Astrocyte (in vitro differentiated cells and primary cell): ENCODE data around the gene ELAVL3. TPM values are rescaled to one million over a fixed set of nuclear protein-coding genes. Genes with fewer than 3 reads are reported as not detected.
"Not testable (repeated sequence)": the region's sequence is repeated elsewhere in the genome, so short reads cannot be mapped to it uniquely, and the experiment has no call there.

ENCODE experiments used
- DNase-seq: peaks from one replicate; pipeline ENCODE4 v3.0.0-alpha.2; 2010; ENCODE audit warnings: low read depth
- FAIRE-seq: peaks from 2 replicates; lab custom pipeline; 2011; peaks lifted over from hg19 to GRCh38; lab: Jason Lieb, UNC
- H2AFZ ChIP-seq: 2 replicates; pipeline ENCODE4 v1.6.0; 2012; ENCODE audit warnings: low read depth, low read length, inconsistent platforms
- H3K27ac ChIP-seq: 2 replicates; pipeline ENCODE4 v1.5.1; 2011; ENCODE audit warnings: low read depth, low read length, inconsistent platforms
- H3K27me3 ChIP-seq: 2 replicates; pipeline ENCODE4 v1.6.0; 2011; ENCODE audit warnings: low read length, inconsistent platforms; ENCODE audit not compliant: insufficient read depth
- H3K36me3 ChIP-seq: 2 replicates; pipeline ENCODE4 v1.5.1; 2011; ENCODE audit warnings: low read length, inconsistent platforms; ENCODE audit not compliant: insufficient read depth
- H3K4me1 ChIP-seq: 2 replicates; pipeline ENCODE4 v1.5.1; 2011; ENCODE audit warnings: low read length, inconsistent platforms; ENCODE audit not compliant: insufficient read depth
- H3K4me2 ChIP-seq: 2 replicates; pipeline ENCODE4 v1.6.0; 2012; ENCODE audit warnings: low read length, inconsistent platforms
- H3K4me3 ChIP-seq: 2 replicates; pipeline ENCODE4 v1.5.1; 2011; ENCODE audit warnings: low read depth, mild to moderate bottlenecking, low read length, inconsistent platforms; ENCODE audit not compliant: insufficient read depth
- H3K79me2 ChIP-seq: 2 replicates; pipeline ENCODE4 v1.6.0; 2012; ENCODE audit warnings: mild to moderate bottlenecking, low read length, inconsistent platforms; ENCODE audit not compliant: insufficient read depth
- H3K9ac ChIP-seq: 2 replicates; pipeline ENCODE4 v1.6.0; 2012; ENCODE audit warnings: mild to moderate bottlenecking, low read length, inconsistent platforms
- H3K9me3 ChIP-seq: 2 replicates; pipeline ENCODE4 v1.5.1; 2012; ENCODE audit warnings: low read depth, mild to moderate bottlenecking, low read length, inconsistent platforms; ENCODE audit not compliant: insufficient read depth
- H4K20me1 ChIP-seq: 2 replicates; pipeline ENCODE4 v1.6.0; 2012; ENCODE audit warnings: low read length, inconsistent platforms; ENCODE audit not compliant: insufficient read depth
- H3K27ac Mint-ChIP-seq: one replicate; pipeline ENCODE4 v1.8.0; 2021; ENCODE audit warnings: mild to moderate bottlenecking, mixed read lengths; ENCODE audit not compliant: unreplicated experiment
- H3K27me3 Mint-ChIP-seq: one replicate; pipeline ENCODE4 v1.8.0; 2021; ENCODE audit warnings: low read depth, mixed read lengths; ENCODE audit not compliant: unreplicated experiment
- H3K36me3 Mint-ChIP-seq: one replicate; pipeline ENCODE4 v1.8.0; 2021; ENCODE audit warnings: low read depth, mixed read lengths; ENCODE audit not compliant: unreplicated experiment
- H3K4me1 Mint-ChIP-seq: one replicate; pipeline ENCODE4 v1.8.0; 2021; ENCODE audit warnings: low read depth, mixed read lengths; ENCODE audit not compliant: unreplicated experiment
- H3K4me3 Mint-ChIP-seq: one replicate; pipeline ENCODE4 v1.8.0; 2021; ENCODE audit warnings: mild to moderate bottlenecking, moderate library complexity, mixed read lengths; ENCODE audit not compliant: unreplicated experiment
- H3K9me3 Mint-ChIP-seq: one replicate; pipeline ENCODE4 v1.8.0; 2021; ENCODE audit warnings: mild to moderate bottlenecking, mixed read lengths; ENCODE audit not compliant: unreplicated experiment
- EZH2 ChIP-seq: IDR thresholded peaks from 2 replicates; pipeline ENCODE4 v1.6.1; 2012; ENCODE audit warnings: mild to moderate bottlenecking, low read length, inconsistent platforms; ENCODE audit not compliant: insufficient read depth
- total RNA-seq: library from RNA; stranded (reverse); gene quantifications from 2 replicates; pipeline ENCODE4 v1.2.1, GENCODE V29; 2021
- TF ChIP-seq, protein P1 (sequence below): IDR thresholded peaks from 2 replicates; pipeline ENCODE4 v1.5.1; 2011; ENCODE audit warnings: low read depth, mild to moderate bottlenecking, inconsistent platforms, low read length, moderate library complexity; ENCODE audit not compliant: insufficient read depth

The ELAVL3 gene
- total RNA-seq, 1 donor from 2014 or later: not detected

- H3K27ac Mint-ChIP-seq: no peak overlapping the region
- no peaks in the 10 kb centered on the region for H3K36me3 Mint-ChIP-seq
- no peak overlapping the region for H3K4me3 Mint-ChIP-seq
- Histone ChIP-seq H3K9me3 (no peaks in the 10 kb centered on the region), H3K4me2 (no peak overlapping the region), H3K9ac (no peak overlapping the region), H2AFZ (no peak overlapping the region), H3K27me3 (no peaks in the 10 kb centered on the region), H3K27ac (no peak overlapping the region), H3K79me2 (no peaks in the 10 kb centered on the region), H3K4me3 (no peak overlapping the region), H3K36me3 (no peaks in the 10 kb centered on the region), H3K4me1 (no peaks in the 10 kb centered on the region), H4K20me1 (no peaks in the 10 kb centered on the region)
- no peaks in the 10 kb centered on the region for H3K4me1 Mint-ChIP-seq
- peaks cover 18% of the 10 kb centered on the region for H3K27me3 Mint-ChIP-seq
- H3K9me3 Mint-ChIP-seq: peaks cover 3% of the 10 kb centered on the region
- TF ChIP-seq, protein P1, sequence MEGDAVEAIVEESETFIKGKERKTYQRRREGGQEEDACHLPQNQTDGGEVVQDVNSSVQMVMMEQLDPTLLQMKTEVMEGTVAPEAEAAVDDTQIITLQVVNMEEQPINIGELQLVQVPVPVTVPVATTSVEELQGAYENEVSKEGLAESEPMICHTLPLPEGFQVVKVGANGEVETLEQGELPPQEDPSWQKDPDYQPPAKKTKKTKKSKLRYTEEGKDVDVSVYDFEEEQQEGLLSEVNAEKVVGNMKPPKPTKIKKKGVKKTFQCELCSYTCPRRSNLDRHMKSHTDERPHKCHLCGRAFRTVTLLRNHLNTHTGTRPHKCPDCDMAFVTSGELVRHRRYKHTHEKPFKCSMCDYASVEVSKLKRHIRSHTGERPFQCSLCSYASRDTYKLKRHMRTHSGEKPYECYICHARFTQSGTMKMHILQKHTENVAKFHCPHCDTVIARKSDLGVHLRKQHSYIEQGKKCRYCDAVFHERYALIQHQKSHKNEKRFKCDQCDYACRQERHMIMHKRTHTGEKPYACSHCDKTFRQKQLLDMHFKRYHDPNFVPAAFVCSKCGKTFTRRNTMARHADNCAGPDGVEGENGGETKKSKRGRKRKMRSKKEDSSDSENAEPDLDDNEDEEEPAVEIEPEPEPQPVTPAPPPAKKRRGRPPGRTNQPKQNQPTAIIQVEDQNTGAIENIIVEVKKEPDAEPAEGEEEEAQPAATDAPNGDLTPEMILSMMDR: no peak
- no peak for TF ChIP-seq EZH2
- FAIRE-seq (no peak), DNase-seq (no peak)
Observed at GRCh38 chr19:11461453-11461852, 19.4 kb downstream of the ELAVL3 start.

- H3K4me3 Mint-ChIP-seq: no peak overlapping the region
- FAIRE-seq: no peak
Observed at GRCh38 chr19:11460207-11460606, 20.6 kb downstream of the ELAVL3 start.

GRCh38 chr19:11458912-11459311, 21.9 kb downstream of the ELAVL3 start:
- not testable (repeated sequence) for H2AFZ ChIP-seq, H3K27ac Mint-ChIP-seq, H3K9me3 ChIP-seq, H3K4me3 Mint-ChIP-seq, FAIRE-seq, H3K4me3 ChIP-seq, DNase-seq, H3K79me2 ChIP-seq, H4K20me1 ChIP-seq, H3K27ac ChIP-seq, H3K4me1 ChIP-seq, H3K27me3 ChIP-seq, H3K36me3 Mint-ChIP-seq, H3K36me3 ChIP-seq, H3K4me1 Mint-ChIP-seq, H3K9ac ChIP-seq, H3K4me2 ChIP-seq, H3K9me3 Mint-ChIP-seq
- H3K27me3 Mint-ChIP-seq: peaks cover 18% of the 10 kb centered on the region

More at GRCh38 chr19:11460207-11460606, 20.6 kb downstream of the ELAVL3 start:
- Histone ChIP-seq H3K4me2 (no peak overlapping the region), H3K27me3 (no peaks in the 10 kb centered on the region), H2AFZ (no peak overlapping the region), H3K27ac (no peak overlapping the region), H3K36me3 (no peaks in the 10 kb centered on the region), H3K9ac (no peak overlapping the region), H3K4me3 (no peak overlapping the region), H3K79me2 (no peaks in the 10 kb centered on the region), H3K9me3 (no peaks in the 10 kb centered on the region), H4K20me1 (no peaks in the 10 kb centered on the region), H3K4me1 (no peaks in the 10 kb centered on the region)
- TF ChIP-seq EZH2: no peak
- TF ChIP-seq, protein P1: no peak
- Mint-ChIP-seq H3K4me1 (no peaks in the 10 kb centered on the region), H3K36me3 (no peaks in the 10 kb centered on the region), H3K27ac (no peak overlapping the region), H3K9me3 (peaks cover 3% of the 10 kb centered on the region), H3K27me3 (peaks cover 18% of the 10 kb centered on the region)
- no peak for DNase-seq
